ENCODE results near the gene ZFPM1.

Gene ZFPM1

GRCh38 chr16:88526008-88526905 lies 73.2 kb downstream of the ZFPM1 start:
- H4K91ac ChIP-seq (ENCODE audit: low read depth, low read length, poor library complexity) = no peak overlapping the region
- no peak overlapping the region for H2BK15ac ChIP-seq (ENCODE audit: low read length)
- no peak overlapping the region for H2BK120ac ChIP-seq (ENCODE audit: low read depth, low read length)
- H3K14ac ChIP-seq (ENCODE audit: low read length) = peak overlapping the region; percentile 38
- peak overlapping the region; percentile 94 for H2AK5ac ChIP-seq (ENCODE audit: low read depth, low read length)
- no peak for DNase-seq (ENCODE audit: low spot score)
- no peak overlapping the region for H4K8ac ChIP-seq (ENCODE audit: low read depth, low read length)
- H3K4me2 ChIP-seq (ENCODE audit: insufficient read depth, low read length, poor library complexity, severe bottlenecking) = no peak overlapping the region
- H2BK12ac ChIP-seq (ENCODE audit: low read length) = no peak overlapping the region
- no peak overlapping the region for H2AFZ ChIP-seq (ENCODE audit: low read length)
- H3K18ac ChIP-seq (ENCODE audit: low read length) = peak overlapping the region; percentile 17
- H3K27me3 ChIP-seq (ENCODE audit: control insufficient read depth in 3 of 3, insufficient read depth in 3 of 3, low read depth in 1 of 3, low read length in 3 of 3) = no peaks in the 10 kb centered on the region
- no peak overlapping the region for H2BK5ac ChIP-seq (ENCODE audit: low read length)
- no peak overlapping the region for H3K4me3 ChIP-seq (ENCODE audit: low read length in 2 of 2)
- WGBS, 2 donors (ENCODE audit: extremely low coverage in 2 of 2, insufficient read length in 2 of 2, insufficient replicate concordance in 1 of 2) = no CpG with 5 or more reads among the region's 29 CpGs
- H3K27ac ChIP-seq (replicated peaks; ENCODE audit: low read length) = no peak overlapping the region
- H3K9ac ChIP-seq (ENCODE audit: low read depth, low read length, poor library complexity) = peak overlapping the region; percentile 44
- H3K4me1 ChIP-seq (ENCODE audit: control insufficient read depth in 2 of 2, insufficient read depth in 1 of 2, low read depth in 1 of 2, low read length in 2 of 2) = peaks cover 3 to 14% of the 10 kb centered on the region in 2 donors
- peak overlapping the region; percentile 98 for H3K23ac ChIP-seq (ENCODE audit: low read depth, low read length, poor library complexity)
- no peak overlapping the region for H3K4ac ChIP-seq (ENCODE audit: low read length)
- H3K79me1 ChIP-seq (ENCODE audit: low read depth, low read length) = peaks cover 7% of the 10 kb centered on the region
- H3K9me3 ChIP-seq (replicated peaks in 1 of 2; ENCODE audit: control insufficient read depth in 2 of 2, insufficient read depth in 1 of 2, low read depth in 1 of 2, low read length in 2 of 2) = no peaks in the 10 kb centered on the region
- no peaks in the 10 kb centered on the region for H3K36me3 ChIP-seq (replicated peaks in 1 of 2; ENCODE audit: control insufficient read depth in 2 of 2, insufficient read depth in 2 of 2, low read length in 2 of 2)

DNA sequence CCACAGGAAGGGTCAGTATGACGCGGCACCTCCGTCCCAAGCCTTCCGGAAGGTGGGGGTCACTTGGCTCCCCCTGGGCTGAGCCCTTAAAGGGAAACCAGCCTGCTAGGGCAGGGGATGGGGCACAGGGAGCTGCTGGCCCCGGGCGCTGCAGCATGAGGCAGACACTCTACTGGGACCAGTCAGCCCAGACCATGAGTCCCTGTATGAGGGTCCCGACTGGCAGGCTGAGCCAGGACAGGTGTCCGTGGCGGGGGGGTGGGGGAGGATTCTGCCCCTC lies 73.8 kb downstream of the ZFPM1 start:
- H3K9me3 ChIP-seq (replicated peaks in 1 of 2; ENCODE audit: control insufficient read depth in 2 of 2, insufficient read depth in 1 of 2, low read depth in 1 of 2, low read length in 2 of 2) = no peaks in the 10 kb centered on the region
- no peak overlapping the region for H4K91ac ChIP-seq (ENCODE audit: low read depth, low read length, poor library complexity)
- no peak for DNase-seq (ENCODE audit: low spot score)
- no peaks in the 10 kb centered on the region for H3K36me3 ChIP-seq (replicated peaks in 1 of 2; ENCODE audit: control insufficient read depth in 2 of 2, insufficient read depth in 2 of 2, low read length in 2 of 2)
- no peak overlapping the region for H2BK120ac ChIP-seq (ENCODE audit: low read depth, low read length)
- peak overlapping the region; percentile 85 for H3K18ac ChIP-seq (ENCODE audit: low read length)
- H3K9ac ChIP-seq (ENCODE audit: low read depth, low read length, poor library complexity) = no peak overlapping the region
- no peak overlapping the region for H2BK12ac ChIP-seq (ENCODE audit: low read length)
- no peaks in the 10 kb centered on the region for H3K27me3 ChIP-seq (ENCODE audit: control insufficient read depth in 3 of 3, insufficient read depth in 3 of 3, low read depth in 1 of 3, low read length in 3 of 3)
- no peak overlapping the region for H3K27ac ChIP-seq (replicated peaks; ENCODE audit: low read length)
- WGBS, 2 donors (ENCODE audit: extremely low coverage in 2 of 2, insufficient read length in 2 of 2, insufficient replicate concordance in 1 of 2) = no CpG with 5 or more reads among the region's 9 CpGs
- no peak overlapping the region for H3K4me2 ChIP-seq (ENCODE audit: insufficient read depth, low read length, poor library complexity, severe bottlenecking)
- H3K79me1 ChIP-seq (ENCODE audit: low read depth, low read length) = peaks cover 10% of the 10 kb centered on the region
- H4K8ac ChIP-seq (ENCODE audit: low read depth, low read length) = no peak overlapping the region
- peak overlapping the region; percentile 94 for H2AK5ac ChIP-seq (ENCODE audit: low read depth, low read length)
- H3K4me1 ChIP-seq (ENCODE audit: control insufficient read depth in 2 of 2, insufficient read depth in 1 of 2, low read depth in 1 of 2, low read length in 2 of 2) = peaks cover 3 to 14% of the 10 kb centered on the region in 2 donors
- H3K14ac ChIP-seq (ENCODE audit: low read length) = peak overlapping the region; percentile 94
- H3K4me3 ChIP-seq (ENCODE audit: low read length in 2 of 2) = no peak overlapping the region
- H2BK15ac ChIP-seq (ENCODE audit: low read length) = no peak overlapping the region
- H2BK5ac ChIP-seq (ENCODE audit: low read length) = no peak overlapping the region
- H2AFZ ChIP-seq (ENCODE audit: low read length) = no peak overlapping the region
- H3K23ac ChIP-seq (ENCODE audit: low read depth, low read length, poor library complexity) = peak overlapping the region; percentile 98
- no peak overlapping the region for H3K4ac ChIP-seq (ENCODE audit: low read length)

DNA sequence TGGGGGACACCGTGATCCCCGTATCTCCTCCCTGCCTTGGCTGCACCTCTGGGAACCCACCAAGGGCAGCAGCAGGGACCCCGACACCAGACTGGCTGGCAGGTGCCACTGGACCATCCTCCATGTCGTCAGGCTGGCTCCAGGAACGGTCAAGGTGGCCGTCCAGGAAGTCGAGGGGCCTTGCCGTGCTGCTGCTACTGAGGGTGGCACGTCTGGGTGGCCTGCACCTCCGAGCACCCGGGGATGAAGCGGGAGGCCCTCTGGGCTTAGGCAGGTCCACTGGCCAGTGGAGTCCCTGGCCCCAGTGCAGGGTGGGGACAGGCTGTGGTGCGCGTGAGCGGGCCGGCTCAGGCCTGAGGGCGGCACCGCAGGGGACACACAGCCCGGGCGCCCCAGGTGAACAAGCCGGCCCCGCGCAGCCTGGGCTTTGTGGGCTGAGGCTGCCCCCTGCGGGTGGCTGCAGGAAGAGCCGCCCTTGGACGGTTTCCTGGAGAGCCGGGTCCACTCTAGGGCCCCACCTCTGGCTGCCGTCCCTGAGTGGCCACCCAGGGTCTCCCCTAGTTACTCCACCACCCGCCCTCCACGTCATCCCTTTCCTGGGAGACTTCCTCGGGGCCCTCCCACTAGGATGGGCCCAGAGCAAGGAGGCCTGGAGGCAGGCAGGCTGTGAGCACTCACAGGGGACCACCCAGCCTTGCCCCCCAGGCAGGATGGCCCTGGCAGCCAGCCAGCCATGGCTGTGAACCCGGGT lies 74.3 kb downstream of the ZFPM1 start:
- peak; percentile 66 for DNase-seq (ENCODE audit: low spot score)
- Histone ChIP-seq H3K23ac (ENCODE audit: low read depth, low read length, poor library complexity) (peak overlapping the region; percentile 98), H2BK15ac (ENCODE audit: low read length) (no peak overlapping the region), H3K4me3 (ENCODE audit: low read length in 2 of 2) (no peak overlapping the region), H3K18ac (ENCODE audit: low read length) (peak overlapping the region; percentile 85), H3K4ac (ENCODE audit: low read length) (no peak overlapping the region), H3K4me2 (ENCODE audit: insufficient read depth, low read length, poor library complexity, severe bottlenecking) (peak overlapping the region; percentile 18), H2AFZ (ENCODE audit: low read length) (no peak overlapping the region), H3K36me3 (replicated peaks in 1 of 2; ENCODE audit: control insufficient read depth in 2 of 2, insufficient read depth in 2 of 2, low read length in 2 of 2) (no peaks in the 10 kb centered on the region), H3K9ac (ENCODE audit: low read depth, low read length, poor library complexity) (peak overlapping the region; percentile 83), H2AK5ac (ENCODE audit: low read depth, low read length) (peak overlapping the region; percentile 94), H3K79me1 (ENCODE audit: low read depth, low read length) (peaks cover 11% of the 10 kb centered on the region), H3K14ac (ENCODE audit: low read length) (peak overlapping the region; percentile 94), H3K9me3 (replicated peaks in 1 of 2; ENCODE audit: control insufficient read depth in 2 of 2, insufficient read depth in 1 of 2, low read depth in 1 of 2, low read length in 2 of 2) (no peaks in the 10 kb centered on the region), H3K27ac (replicated peaks; ENCODE audit: low read length) (no peak overlapping the region), H4K91ac (ENCODE audit: low read depth, low read length, poor library complexity) (no peak overlapping the region), H3K4me1 (ENCODE audit: control insufficient read depth in 2 of 2, insufficient read depth in 1 of 2, low read depth in 1 of 2, low read length in 2 of 2) (peaks cover 0 to 14% of the 10 kb centered on the region in 2 donors), H2BK120ac (ENCODE audit: low read depth, low read length) (peak overlapping the region; percentile 47), H2BK5ac (ENCODE audit: low read length) (peak overlapping the region; percentile 95), H2BK12ac (ENCODE audit: low read length) (peak overlapping the region; percentile 41), H3K27me3 (ENCODE audit: control insufficient read depth in 3 of 3, insufficient read depth in 3 of 3, low read depth in 1 of 3, low read length in 3 of 3) (no peaks in the 10 kb centered on the region), H4K8ac (ENCODE audit: low read depth, low read length) (no peak overlapping the region)
- no CpG with 5 or more reads among the region's 32 CpGs for WGBS, 2 donors (ENCODE audit: extremely low coverage in 2 of 2, insufficient read length in 2 of 2, insufficient replicate concordance in 1 of 2)
